Progenitor cell of endocrine pancreas (in vitro differentiated cells): ENCODE measurements around the gene PDGFB. TPM values are rescaled to one million over a fixed set of nuclear protein-coding genes. Genes with fewer than 3 reads are reported as not detected.

Source experiments
- DNase-seq: peaks from one replicate; pipeline ENCODE4 v3.0.0; 2021; ENCODE audit warnings: low spot score; ENCODE audit not compliant: unreplicated experiment
- H3K27ac Mint-ChIP-seq: 2 replicates; pipeline ENCODE4 v1.8.0; 2021; ENCODE audit warnings: mild to moderate bottlenecking, moderate library complexity, mixed read lengths
- H3K27me3 Mint-ChIP-seq: 2 replicates; pipeline ENCODE4 v1.8.0; 2021; ENCODE audit warnings: mixed read lengths
- H3K36me3 Mint-ChIP-seq: 2 replicates; pipeline ENCODE4 v1.8.0; 2022; ENCODE audit warnings: mixed read lengths; ENCODE audit not compliant: insufficient read depth
- H3K4me1 Mint-ChIP-seq: 2 replicates; pipeline ENCODE4 v1.8.0; 2021; ENCODE audit warnings: low read depth, mixed read lengths
- H3K4me3 Mint-ChIP-seq: 2 replicates; pipeline ENCODE4 v1.8.0; 2021; ENCODE audit warnings: low read depth, mild to moderate bottlenecking, moderate library complexity, mixed read lengths
- H3K9me3 Mint-ChIP-seq: 2 replicates; pipeline ENCODE4 v1.8.0; 2021; ENCODE audit warnings: low read depth, mixed read lengths
- total RNA-seq: library from RNA; stranded (reverse); gene quantifications from 2 replicates; pipeline ENCODE4 v1.2.1, GENCODE V29; 2021
- TF ChIP-seq, protein P1 (sequence below): fragments of 200-600 bp; sonication (generic); IDR thresholded peaks from one replicate; pipeline ENCODE4 v1.5.0; 2021; ENCODE audit warnings: antibody characterized with exemption, mild to moderate bottlenecking; ENCODE audit not compliant: unreplicated experiment

The PDGFB gene
- total RNA-seq, 1 donor from 2014 or later: 7.1 TPM

DNA sequence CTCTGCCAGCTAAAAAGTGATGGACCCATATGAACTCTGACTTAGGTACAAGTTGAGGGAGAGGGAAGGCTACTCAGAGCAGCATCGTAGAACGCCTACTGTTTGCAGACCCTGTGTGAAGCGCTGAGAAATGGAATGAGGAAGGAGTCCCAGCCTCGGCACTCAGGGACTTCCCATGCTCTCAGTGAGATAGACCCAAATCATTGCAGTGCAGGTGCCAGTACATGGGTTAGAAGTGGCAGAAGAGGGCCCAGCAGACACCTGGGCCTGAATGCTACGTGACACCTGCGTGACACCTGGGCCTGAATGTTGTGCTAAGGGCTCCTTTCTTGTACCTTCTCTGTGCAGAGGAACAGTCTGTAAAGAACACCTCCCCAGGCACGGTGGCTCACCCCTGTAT, 2.6 kb upstream of the PDGFB start:
- Mint-ChIP-seq H3K9me3 (no peaks in the 10 kb centered on the region), H3K27ac (no peak overlapping the region), H3K36me3 (no peaks in the 10 kb centered on the region), H3K4me1 (peaks cover 3% of the 10 kb centered on the region), H3K27me3 (peaks cover 33% of the 10 kb centered on the region), H3K4me3 (no peak overlapping the region)
- TF ChIP-seq, protein P1, sequence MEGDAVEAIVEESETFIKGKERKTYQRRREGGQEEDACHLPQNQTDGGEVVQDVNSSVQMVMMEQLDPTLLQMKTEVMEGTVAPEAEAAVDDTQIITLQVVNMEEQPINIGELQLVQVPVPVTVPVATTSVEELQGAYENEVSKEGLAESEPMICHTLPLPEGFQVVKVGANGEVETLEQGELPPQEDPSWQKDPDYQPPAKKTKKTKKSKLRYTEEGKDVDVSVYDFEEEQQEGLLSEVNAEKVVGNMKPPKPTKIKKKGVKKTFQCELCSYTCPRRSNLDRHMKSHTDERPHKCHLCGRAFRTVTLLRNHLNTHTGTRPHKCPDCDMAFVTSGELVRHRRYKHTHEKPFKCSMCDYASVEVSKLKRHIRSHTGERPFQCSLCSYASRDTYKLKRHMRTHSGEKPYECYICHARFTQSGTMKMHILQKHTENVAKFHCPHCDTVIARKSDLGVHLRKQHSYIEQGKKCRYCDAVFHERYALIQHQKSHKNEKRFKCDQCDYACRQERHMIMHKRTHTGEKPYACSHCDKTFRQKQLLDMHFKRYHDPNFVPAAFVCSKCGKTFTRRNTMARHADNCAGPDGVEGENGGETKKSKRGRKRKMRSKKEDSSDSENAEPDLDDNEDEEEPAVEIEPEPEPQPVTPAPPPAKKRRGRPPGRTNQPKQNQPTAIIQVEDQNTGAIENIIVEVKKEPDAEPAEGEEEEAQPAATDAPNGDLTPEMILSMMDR: no peak
- DNase-seq: no peak

GRCh38 chr22:39246690-39247332, 2.0 kb upstream of the PDGFB start:
- H3K4me1 Mint-ChIP-seq: peaks cover 3% of the 10 kb centered on the region
- TF ChIP-seq, protein P1: no peak
- no peaks in the 10 kb centered on the region for H3K9me3 Mint-ChIP-seq
- DNase-seq: no peak
- H3K36me3 Mint-ChIP-seq: no peaks in the 10 kb centered on the region
- no peak overlapping the region for H3K4me3 Mint-ChIP-seq
- H3K27me3 Mint-ChIP-seq: peaks cover 29% of the 10 kb centered on the region
- no peak overlapping the region for H3K27ac Mint-ChIP-seq

GRCh38 chr22:39246217-39246616, 1.4 kb upstream of the PDGFB start:
- no peak overlapping the region for H3K4me3 Mint-ChIP-seq
- no peaks in the 10 kb centered on the region for H3K36me3 Mint-ChIP-seq
- DNase-seq: no peak
- TF ChIP-seq, protein P1: no peak
- H3K9me3 Mint-ChIP-seq: no peaks in the 10 kb centered on the region
- H3K27ac Mint-ChIP-seq: no peak overlapping the region
- H3K27me3 Mint-ChIP-seq: peaks cover 30% of the 10 kb centered on the region
- H3K4me1 Mint-ChIP-seq: peaks cover 8% of the 10 kb centered on the region

GRCh38 chr22:39245130-39246039, 603 bp upstream of the PDGFB start:
- Mint-ChIP-seq H3K9me3 (no peaks in the 10 kb centered on the region), H3K36me3 (no peaks in the 10 kb centered on the region), H3K27me3 (peaks cover 27% of the 10 kb centered on the region), H3K27ac (no peak overlapping the region), H3K4me1 (peaks cover 16% of the 10 kb centered on the region), H3K4me3 (peak overlapping the region; percentile 74)
- no peak for DNase-seq
- TF ChIP-seq, protein P1: no peak

- H3K36me3 Mint-ChIP-seq: no peaks in the 10 kb centered on the region
- DNase-seq: no peak
- H3K27ac Mint-ChIP-seq: no peak overlapping the region
- TF ChIP-seq, protein P1: no peak
- H3K9me3 Mint-ChIP-seq: no peaks in the 10 kb centered on the region
- H3K4me3 Mint-ChIP-seq: peak overlapping the region; percentile 75
- H3K27me3 Mint-ChIP-seq: peaks cover 27% of the 10 kb centered on the region
- peaks cover 21% of the 10 kb centered on the region for H3K4me1 Mint-ChIP-seq
Observed at GRCh38 chr22:39244136-39244495, 666 bp downstream of the PDGFB start.
